Amygdala (tissue), 56 donors: ENCODE results near the gene SCUBE1.

ENCODE experiments used
- DNase-seq, 56 donors: peaks; one replicate each; lab custom pipeline; 2025; lab: John Stamatoyannopoulos, UW

Gene SCUBE1

GRCh38 chr22:43331069-43331451, 12.1 kb downstream of the SCUBE1 start:
- no peak for DNase-seq

DNA sequence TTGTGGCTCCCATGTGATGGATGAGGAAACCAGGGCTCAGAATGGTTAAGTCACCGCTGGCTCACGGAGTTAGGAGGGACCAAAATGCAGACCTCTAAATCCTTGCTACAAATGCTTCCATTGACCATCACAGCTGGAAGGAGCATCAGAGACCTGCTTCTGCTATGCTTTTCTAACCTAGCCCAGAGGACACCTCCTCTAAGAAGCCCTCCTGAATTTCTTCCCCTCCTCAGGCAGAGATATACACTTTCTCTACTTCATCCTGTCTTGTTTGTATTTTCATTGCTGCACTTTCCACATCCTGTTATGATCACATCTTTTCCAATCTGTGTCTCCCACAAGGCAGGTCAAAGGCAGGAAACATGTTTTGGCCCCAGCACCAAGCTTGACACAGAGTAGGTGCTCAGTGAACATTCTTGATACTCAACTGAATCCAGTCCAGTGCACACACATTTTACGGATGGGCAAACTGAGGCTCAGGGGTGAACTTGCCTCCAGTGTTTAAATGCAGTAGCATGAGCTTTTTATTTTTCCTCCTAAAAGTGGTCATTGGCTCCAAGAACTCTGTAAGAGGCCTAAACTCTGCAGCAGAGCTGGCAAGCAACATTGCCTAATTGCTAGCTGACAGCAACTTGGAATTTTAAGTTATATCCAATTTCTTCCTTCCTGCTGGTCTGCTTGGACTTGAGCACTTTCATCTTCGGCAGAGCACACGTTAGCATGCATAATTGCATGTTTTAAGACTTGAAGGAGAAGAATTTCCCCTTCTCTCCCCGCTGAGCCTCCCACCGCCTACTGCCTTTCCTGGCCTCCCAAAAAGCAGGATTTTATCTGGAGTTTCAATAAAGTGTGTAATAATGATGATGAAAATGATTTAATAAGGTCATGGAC, 12.7 kb downstream of the SCUBE1 start:
- DNase-seq: no peak

- no peak for DNase-seq
These were observed 14.1 kb downstream of the SCUBE1 start for GRCh38 chr22:43329061-43329460.

- DNase-seq: no peak
These were observed 16.1 kb downstream of the SCUBE1 start for GRCh38 chr22:43327157-43327438.

- no peak for DNase-seq
These were observed 16.6 kb downstream of the SCUBE1 start for GRCh38 chr22:43326331-43327156.

GRCh38 chr22:43325176-43325575, 18.0 kb downstream of the SCUBE1 start:
- DNase-seq: no peak

DNA sequence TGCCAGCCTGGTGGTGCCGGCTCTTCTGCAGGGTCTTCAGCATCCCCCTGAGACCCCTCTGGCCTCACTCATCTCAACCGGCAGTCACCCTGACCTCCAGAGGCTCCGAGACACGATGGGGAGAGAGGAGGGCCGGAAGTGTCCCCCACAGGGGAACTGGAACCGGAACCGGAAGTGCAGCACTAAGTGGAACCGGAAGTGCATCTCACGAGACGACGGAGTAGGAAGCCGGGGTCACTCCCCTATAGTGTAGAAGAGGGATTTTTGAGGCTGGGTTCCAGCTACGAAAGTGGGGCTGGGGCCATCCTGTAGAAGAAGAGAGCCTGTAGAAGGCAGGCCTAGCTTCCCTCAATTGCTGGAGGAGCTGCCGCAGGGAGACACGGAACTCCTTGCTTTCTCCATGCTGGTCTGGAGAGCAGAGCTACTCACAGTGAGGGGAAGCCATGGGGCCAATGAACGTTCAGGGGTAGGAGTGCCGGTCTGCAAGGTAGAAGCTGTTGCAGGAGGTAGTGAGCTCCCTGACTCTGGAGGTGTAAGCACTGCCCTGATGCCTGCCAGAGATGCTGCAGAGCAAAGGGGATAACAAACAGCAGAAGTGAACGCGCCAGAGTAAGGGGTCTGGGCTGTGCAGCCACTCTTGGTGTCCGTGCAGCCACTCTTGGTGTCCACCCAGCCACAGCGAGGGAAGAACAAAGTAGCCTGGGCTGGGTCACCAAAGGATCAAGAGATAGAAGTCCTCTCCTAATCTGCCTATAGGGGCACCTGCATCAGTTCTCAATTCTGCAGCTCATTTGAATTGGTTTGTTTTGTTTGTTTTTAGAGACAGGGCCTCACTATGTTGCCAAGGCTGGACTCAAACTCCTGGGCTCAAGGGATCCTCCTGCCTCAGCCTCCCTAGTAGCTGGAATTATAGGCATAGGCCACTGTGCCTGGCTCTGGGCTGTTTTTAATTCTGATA, 21.9 kb downstream of the SCUBE1 start:
- DNase-seq: no peak

- DNase-seq: no peak
These were observed 23.3 kb downstream of the SCUBE1 start for GRCh38 chr22:43319661-43320486.

GRCh38 chr22:43317239-43317638, 25.9 kb downstream of the SCUBE1 start:
- no peak for DNase-seq

GRCh38 chr22:43315687-43316217, 27.4 kb downstream of the SCUBE1 start:
- no peak for DNase-seq

DNA sequence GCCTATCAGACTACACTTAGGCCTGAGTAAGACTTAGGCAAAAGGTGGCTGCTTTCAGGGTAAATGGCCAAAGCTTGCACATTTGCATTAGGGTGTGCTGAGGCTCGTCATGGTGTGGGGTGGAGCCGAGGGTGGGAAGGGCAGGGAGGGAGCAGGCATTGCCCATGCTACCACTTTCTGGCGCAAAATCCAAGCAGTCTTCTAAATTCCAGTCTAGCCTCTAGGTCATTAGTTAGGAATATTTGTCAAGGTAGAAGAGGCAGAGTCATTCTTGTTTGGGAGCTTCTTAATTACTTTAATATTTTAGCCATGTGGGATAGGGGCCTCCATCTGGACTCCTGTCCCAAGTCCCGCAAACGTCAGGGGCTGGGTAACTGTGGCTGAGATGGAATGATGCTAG, 28.6 kb downstream of the SCUBE1 start:
- DNase-seq: no peak

DNA sequence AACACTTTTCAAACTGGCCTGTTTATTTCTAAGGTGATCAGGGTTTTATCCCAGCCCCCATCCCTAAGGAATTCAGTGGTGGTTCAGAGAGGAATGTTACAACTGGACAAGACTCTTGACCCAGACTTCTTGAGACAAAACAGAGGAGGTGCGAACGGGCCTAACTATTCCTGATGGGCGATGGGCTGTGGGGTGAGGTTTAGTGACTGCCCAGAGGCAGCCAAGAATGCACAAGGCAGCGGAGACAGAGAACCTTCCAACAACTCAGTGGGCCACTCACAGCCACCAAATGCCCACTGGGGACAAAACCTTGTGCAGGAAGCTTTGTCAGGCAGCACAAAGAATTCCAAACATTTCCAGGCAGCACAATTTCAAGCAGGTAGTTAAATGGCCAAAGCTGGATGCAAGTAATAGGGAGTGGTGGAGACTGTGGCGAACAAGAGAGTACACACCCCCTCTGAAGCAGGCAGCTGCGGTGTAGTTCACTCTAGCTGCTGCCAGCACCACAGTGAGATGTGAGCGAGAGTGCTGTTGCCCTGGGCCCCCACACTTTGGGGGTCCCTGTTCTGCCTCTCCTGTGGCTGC, 29.2 kb downstream of the SCUBE1 start:
- no peak for DNase-seq

GRCh38 chr22:43313244-43313889, 29.8 kb downstream of the SCUBE1 start:
- DNase-seq: no peak

DNA sequence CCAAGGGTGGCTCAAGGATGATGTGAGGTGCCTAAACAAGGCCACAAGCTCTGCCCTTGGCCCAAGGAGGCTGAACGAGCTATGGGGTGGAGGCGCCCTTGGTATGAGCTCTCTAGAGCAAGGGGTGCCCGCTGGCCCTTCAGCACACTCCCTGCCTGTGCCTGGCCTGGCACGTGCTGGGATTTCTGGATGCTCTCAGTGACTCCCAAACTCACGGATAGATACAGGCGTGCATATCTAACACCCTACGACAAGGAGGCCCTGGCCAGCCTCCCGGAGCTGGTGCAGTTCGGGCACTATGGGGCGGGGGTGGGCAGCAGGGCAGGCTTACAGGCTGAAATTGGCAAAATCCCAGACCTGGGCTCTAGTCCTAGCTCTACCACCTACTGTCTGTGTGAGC, 30.6 kb downstream of the SCUBE1 start:
- DNase-seq: no peak

DNA sequence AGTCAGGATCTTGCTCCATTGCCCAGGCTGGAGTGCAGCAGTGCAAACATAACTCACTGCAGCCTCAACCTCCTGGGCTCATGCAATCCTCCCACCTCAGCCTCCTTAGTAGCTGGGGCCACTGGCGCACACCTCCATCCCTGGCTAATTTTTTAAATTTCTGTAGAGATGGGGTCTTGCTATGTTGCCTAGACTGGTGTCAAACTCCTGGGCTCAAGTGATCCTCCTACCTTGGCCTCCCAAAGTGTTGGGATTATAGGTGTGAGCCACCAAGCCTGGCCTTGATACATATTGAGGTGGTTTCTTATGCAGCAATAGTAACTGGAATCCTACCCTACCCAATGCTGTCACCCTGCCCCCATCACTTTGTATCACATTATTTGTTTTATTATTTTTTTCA, 32.4 kb downstream of the SCUBE1 start:
- no peak for DNase-seq

DNA sequence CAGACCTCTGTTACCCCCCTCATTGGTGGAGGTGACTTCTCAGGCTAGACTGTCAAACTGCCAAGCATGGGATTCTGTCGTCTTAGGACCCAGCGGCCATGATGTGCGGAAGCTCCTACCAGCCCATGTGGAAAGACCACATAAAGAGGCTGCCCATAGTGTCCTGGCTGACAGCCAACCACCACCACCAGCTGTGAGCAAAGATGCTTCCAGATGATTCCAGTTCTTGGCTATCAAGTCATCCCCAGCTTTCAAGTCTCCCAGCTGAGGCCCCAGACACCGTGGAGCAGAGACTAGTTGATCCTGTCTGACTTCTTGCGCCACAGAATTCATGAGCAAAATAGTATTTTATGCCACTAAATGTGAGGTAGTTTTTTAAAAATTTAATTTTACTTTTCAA, 32.9 kb downstream of the SCUBE1 start:
- DNase-seq: peak in 1 of 56 donors; percentile 40

- no peak for DNase-seq
These were observed 34.3 kb downstream of the SCUBE1 start for GRCh38 chr22:43308836-43309235.

- DNase-seq: peak in 1 of 56 donors; percentile 19
These were observed 34.9 kb downstream of the SCUBE1 start for GRCh38 chr22:43308060-43308830.
